Adrenal gland (tissue), 12 donors: ENCODE results near the gene SMIM38. TPM values are rescaled to one million over a fixed set of nuclear protein-coding genes. Genes with fewer than 3 reads are reported as not detected.

Experiments used
- DNase-seq, 7 donors: peaks; one replicate each; pipeline ENCODE4 v3.0.0-alpha.2; 2019 to 2020
- H3K27ac ChIP-seq, 5 donors: fragments of 200-600 bp; sonication (generic) in 4 of 5; 1 replicate in 3 of 5; 2 replicates in 2 of 5; pipeline versions ENCODE4 v1.5.1 to v1.8.0; 2016 to 2020; ENCODE audit warnings: mild to moderate bottlenecking in 1 of 5
- H3K27me3 ChIP-seq: fragments of 200-600 bp; 2 replicates; pipeline ENCODE4 v1.8.0; 2021
- H3K36me3 ChIP-seq, 2 donors: fragments of 200-600 bp; replicated peaks in 1 of 2; 1 replicate in 1 of 2; 2 replicates in 1 of 2; pipeline versions ENCODE4 v1.5.1 to v1.8.0; 2018 to 2022
- H3K4me1 ChIP-seq, 2 donors: fragments of 200-600 bp; replicated peaks in 1 of 2; 1 replicate in 1 of 2; 2 replicates in 1 of 2; pipeline versions ENCODE4 v1.5.1 to v1.8.0; 2018 to 2021
- H3K4me3 ChIP-seq, 4 donors: fragments of 200-600 bp; sonication (generic) in 3 of 4; one replicate each; pipeline ENCODE4 v1.5.1; 2016 to 2018
- H3K9me3 ChIP-seq, 3 donors: fragments of 200-600 bp; sonication (generic) in 1 of 3; replicated peaks in 1 of 3; 1 replicate in 2 of 3; 2 replicates in 1 of 3; pipeline versions ENCODE4 v1.5.1 to v1.8.0; 2016 to 2021
- POLR2A ChIP-seq, 2 donors: fragments of 450-650 bp; IDR thresholded peaks; one replicate each; pipeline ENCODE4 v1.6.1; 2017; ENCODE audit warnings: antibody characterized with exemption in 2 of 2, mild to moderate bottlenecking in 2 of 2, moderate library complexity in 1 of 2
- WGBS, 4 donors: extraction: QIAGEN DNeasy Blood & Tissue Kit in 2 of 4; methylation state at CpG; one replicate each; pipeline versions ENCODE4 v1.1.5 to v1.1.7; 2013 to 2017; 5-methylcytosine and 5-hydroxymethylcytosine counted together
- intact Hi-C, 2 donors: fragments of 100-400 bp; cut with DNase I; formaldehyde crosslinking; loops; one replicate each; pipeline versions ENCODE4 v1.14.1 to v1.15.0; 2022 to 2023
- polyA plus RNA-seq, 3 donors: library from polyadenylated mRNA; stranded (reverse); fragments of 200-250 nt in 2 of 3; fragments of 350-450 nt in 1 of 3; fragmentation: Illumina TruSeq in 1 of 3; extraction: RNeasy Lipid Tissue Mini Kit (QIAGEN cat#74804) in 1 of 3; gene quantifications; one replicate each; pipeline ENCODE4 v1.2.3, GENCODE V29; 2013 to 2014
- total RNA-seq, 9 donors: library from RNA; depleted of rRNA in 4 of 9; stranded (reverse); fragments of >200 nt in 4 of 9; fragments of 120-200 nt in 1 of 9; fragmentation: NEBNext Ultra II Directional in 1 of 9; extraction: Animal tissue kit (Norgen Biotek cat#: 25700) in 1 of 9; gene quantifications; one replicate each; pipeline versions ENCODE4 v1.1.0 to v1.2.4, GENCODE V29; 2013 to 2023
- TF ChIP-seq, protein P1 (sequence below), 6 experiments: fragments of 450-650 bp in 4 of 6; fragments of 200-600 bp in 2 of 6; sonication (generic) in 1 of 6; IDR thresholded peaks; 1 replicate in 5 of 6; 2 replicates in 1 of 6; pipeline versions ENCODE4 v1.5.1 to v1.8.0; 2016 to 2021; ENCODE audit warnings: antibody characterized with exemption in 6 of 6, mild to moderate bottlenecking in 2 of 6, moderate library complexity in 1 of 6
- donor health status: healthy with polysubstance abuse.
- donor health status: Bipolar disorder and iron deficiency.
- donor health status: DM: yes; HTN: yes; CAD: no.
- donor health status: DM: no; HTN: no; CAD: no.
- donor health status: DM: no; HTN: no; CAD: no.
- donor health status: DM: yes; HTN: yes; CAD: no.

SMIM38 gene
- total and polyA plus RNA-seq, 12 donors = 0.11 to 0.33 (median 0.16) TPM; not detected in 4

DNA sequence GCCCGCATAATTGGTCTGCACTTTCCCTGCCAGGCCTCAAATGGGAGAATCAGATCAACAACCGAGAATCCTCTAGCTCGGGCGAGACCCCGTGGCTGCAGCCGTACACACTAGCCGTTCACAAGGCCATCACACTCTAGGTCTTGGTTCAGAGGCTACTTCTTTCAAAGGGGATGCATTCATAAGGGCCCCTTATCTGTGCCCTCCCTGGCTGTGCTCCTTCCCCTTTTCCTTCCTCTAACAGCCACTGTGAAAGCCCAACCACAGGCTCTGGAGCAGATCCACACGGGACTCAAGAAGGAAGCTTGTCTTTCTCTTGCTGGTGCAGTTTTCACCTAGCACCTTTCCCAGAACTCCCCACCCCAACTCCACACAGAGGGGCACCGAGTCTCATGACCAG is 24.5 kb downstream of the SMIM38 start:
- intact Hi-C loops = no loop called here
- WGBS, 4 donors = 72 to 83% (median 77%) methylated on average over 4 to 9 of the region's 9 CpGs
- Histone ChIP-seq H3K4me1 (no peaks in the 10 kb centered on the region), H3K4me3 (no peak overlapping the region), H3K27ac (no peak overlapping the region), H3K36me3 (no peaks in the 10 kb centered on the region), H3K27me3 (no peaks in the 10 kb centered on the region), H3K9me3 (no peaks in the 10 kb centered on the region)
- DNase-seq = no peak
- TF ChIP-seq, protein P1, sequence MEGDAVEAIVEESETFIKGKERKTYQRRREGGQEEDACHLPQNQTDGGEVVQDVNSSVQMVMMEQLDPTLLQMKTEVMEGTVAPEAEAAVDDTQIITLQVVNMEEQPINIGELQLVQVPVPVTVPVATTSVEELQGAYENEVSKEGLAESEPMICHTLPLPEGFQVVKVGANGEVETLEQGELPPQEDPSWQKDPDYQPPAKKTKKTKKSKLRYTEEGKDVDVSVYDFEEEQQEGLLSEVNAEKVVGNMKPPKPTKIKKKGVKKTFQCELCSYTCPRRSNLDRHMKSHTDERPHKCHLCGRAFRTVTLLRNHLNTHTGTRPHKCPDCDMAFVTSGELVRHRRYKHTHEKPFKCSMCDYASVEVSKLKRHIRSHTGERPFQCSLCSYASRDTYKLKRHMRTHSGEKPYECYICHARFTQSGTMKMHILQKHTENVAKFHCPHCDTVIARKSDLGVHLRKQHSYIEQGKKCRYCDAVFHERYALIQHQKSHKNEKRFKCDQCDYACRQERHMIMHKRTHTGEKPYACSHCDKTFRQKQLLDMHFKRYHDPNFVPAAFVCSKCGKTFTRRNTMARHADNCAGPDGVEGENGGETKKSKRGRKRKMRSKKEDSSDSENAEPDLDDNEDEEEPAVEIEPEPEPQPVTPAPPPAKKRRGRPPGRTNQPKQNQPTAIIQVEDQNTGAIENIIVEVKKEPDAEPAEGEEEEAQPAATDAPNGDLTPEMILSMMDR (IDR thresholded peaks at IDR 0.05) = no peak
- no peak for TF ChIP-seq POLR2A (IDR thresholded peaks at IDR 0.05)

GRCh38 chr11:69180726-69181125 is 25.0 kb downstream of the SMIM38 start:
- intact Hi-C loops = no loop called here

GRCh38 chr11:69183613-69184012 is 27.9 kb downstream of the SMIM38 start:
- WGBS, 4 donors = 78 to 86% (median 82%) methylated on average over 5 to 8 of the region's 8 CpGs

More at GRCh38 chr11:69180726-69181125, 25.0 kb downstream of the SMIM38 start:
- no peaks in the 10 kb centered on the region for H3K27me3 ChIP-seq
- TF ChIP-seq, protein P1 (IDR thresholded peaks at IDR 0.05) = no peak
- no peak for TF ChIP-seq POLR2A (IDR thresholded peaks at IDR 0.05)
- H3K27ac ChIP-seq = no peak overlapping the region
- no peaks in the 10 kb centered on the region for H3K9me3 ChIP-seq
- no peak for DNase-seq
- H3K4me3 ChIP-seq = no peak overlapping the region
- 86 to 94% (median 92%) methylated on average over 3 of the region's 3 CpGs for WGBS, 4 donors
- no peaks in the 10 kb centered on the region for H3K4me1 ChIP-seq
- no peaks in the 10 kb centered on the region for H3K36me3 ChIP-seq

GRCh38 chr11:69186316-69187260 is 30.9 kb downstream of the SMIM38 start:
- DNase-seq = no peak
- Histone ChIP-seq H3K4me3 (no peak overlapping the region), H3K36me3 (no peaks in the 10 kb centered on the region), H3K27me3 (no peaks in the 10 kb centered on the region), H3K9me3 (no peaks in the 10 kb centered on the region), H3K27ac (no peak overlapping the region), H3K4me1 (no peaks in the 10 kb centered on the region)
- intact Hi-C loops = no loop called here
- 79 to 86% (median 84%) methylated on average over 8 to 17 of the region's 17 CpGs for WGBS, 4 donors
- TF ChIP-seq POLR2A (IDR thresholded peaks at IDR 0.05) = no peak
- TF ChIP-seq, protein P1 (IDR thresholded peaks at IDR 0.05) = no peak

More at GRCh38 chr11:69183613-69184012, 27.9 kb downstream of the SMIM38 start:
- TF ChIP-seq, protein P1 (IDR thresholded peaks at IDR 0.05) = no peak
- TF ChIP-seq POLR2A (IDR thresholded peaks at IDR 0.05) = no peak
- H3K27ac ChIP-seq = no peak overlapping the region
- H3K27me3 ChIP-seq = no peaks in the 10 kb centered on the region
- no peaks in the 10 kb centered on the region for H3K4me1 ChIP-seq
- no peak overlapping the region for H3K4me3 ChIP-seq
- no peak for DNase-seq
- no peaks in the 10 kb centered on the region for H3K9me3 ChIP-seq
- no peaks in the 10 kb centered on the region for H3K36me3 ChIP-seq
- intact Hi-C loops = no loop called here
